Lower leg skin (tissue), 3 donors: Measurements from ENCODE around the gene CHD3.

Experiments used
- POLR2A ChIP-seq, 2 donors: fragments of 450-650 bp; IDR thresholded peaks; one replicate each; pipeline ENCODE4 v1.6.1; 2016 to 2017; ENCODE audit warnings: antibody characterized with exemption in 2 of 2, mild to moderate bottlenecking in 1 of 2, moderate library complexity in 1 of 2
- TF ChIP-seq, protein P1 (sequence below), 3 donors: fragments of 450-650 bp; IDR thresholded peaks; one replicate each; pipeline ENCODE4 v1.5.1; 2016; ENCODE audit warnings: antibody characterized with exemption in 3 of 3, mild to moderate bottlenecking in 3 of 3, moderate library complexity in 2 of 3

GRCh38 chr17:7840875-7841274 is 47.7 kb upstream of the CHD3 start:
- TF ChIP-seq, protein P1, sequence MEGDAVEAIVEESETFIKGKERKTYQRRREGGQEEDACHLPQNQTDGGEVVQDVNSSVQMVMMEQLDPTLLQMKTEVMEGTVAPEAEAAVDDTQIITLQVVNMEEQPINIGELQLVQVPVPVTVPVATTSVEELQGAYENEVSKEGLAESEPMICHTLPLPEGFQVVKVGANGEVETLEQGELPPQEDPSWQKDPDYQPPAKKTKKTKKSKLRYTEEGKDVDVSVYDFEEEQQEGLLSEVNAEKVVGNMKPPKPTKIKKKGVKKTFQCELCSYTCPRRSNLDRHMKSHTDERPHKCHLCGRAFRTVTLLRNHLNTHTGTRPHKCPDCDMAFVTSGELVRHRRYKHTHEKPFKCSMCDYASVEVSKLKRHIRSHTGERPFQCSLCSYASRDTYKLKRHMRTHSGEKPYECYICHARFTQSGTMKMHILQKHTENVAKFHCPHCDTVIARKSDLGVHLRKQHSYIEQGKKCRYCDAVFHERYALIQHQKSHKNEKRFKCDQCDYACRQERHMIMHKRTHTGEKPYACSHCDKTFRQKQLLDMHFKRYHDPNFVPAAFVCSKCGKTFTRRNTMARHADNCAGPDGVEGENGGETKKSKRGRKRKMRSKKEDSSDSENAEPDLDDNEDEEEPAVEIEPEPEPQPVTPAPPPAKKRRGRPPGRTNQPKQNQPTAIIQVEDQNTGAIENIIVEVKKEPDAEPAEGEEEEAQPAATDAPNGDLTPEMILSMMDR (IDR thresholded peaks at IDR 0.05): no peak
- no peak for TF ChIP-seq POLR2A (IDR thresholded peaks at IDR 0.05)
